H9 (cell line): ENCODE measurements around the gene SBF1. TPM values are rescaled to one million over a fixed set of nuclear protein-coding genes. Genes with fewer than 3 reads are reported as not detected.

Experiments used
- DNase-seq: peaks from one replicate; pipeline ENCODE4 v3.0.0-alpha.2; 2017
- H2AFZ ChIP-seq: one replicate; pipeline ENCODE4 v1.6.1; 2013; ENCODE audit warnings: mild to moderate bottlenecking, low read length, control low read depth, moderate library complexity
- H2AK5ac ChIP-seq: 2 replicates; pipeline ENCODE4 v1.6.1; 2013; ENCODE audit warnings: low read length, control low read depth, mixed read lengths; ENCODE audit not compliant: insufficient read length
- H2BK120ac ChIP-seq: one replicate; pipeline ENCODE4 v1.6.1; 2013; ENCODE audit warnings: low read depth, mild to moderate bottlenecking, low read length, control low read depth, inconsistent platforms; ENCODE audit not compliant: poor library complexity, severe bottlenecking
- H2BK12ac ChIP-seq: 2 replicates; pipeline ENCODE4 v1.6.1; 2013; ENCODE audit warnings: low read length, control low read depth, mixed read lengths, low read depth; ENCODE audit not compliant: insufficient read length
- H2BK15ac ChIP-seq: 2 replicates; pipeline ENCODE4 v1.6.1; 2013; ENCODE audit warnings: low read depth, low read length, control low read depth
- H2BK20ac ChIP-seq: one replicate; pipeline ENCODE4 v1.6.1; 2013; ENCODE audit warnings: low read depth, mild to moderate bottlenecking, low read length, control low read depth, inconsistent platforms; ENCODE audit not compliant: poor library complexity, severe bottlenecking
- H2BK5ac ChIP-seq: 2 replicates; pipeline ENCODE4 v1.6.1; 2013; ENCODE audit warnings: low read length, control low read depth, mixed read lengths; ENCODE audit not compliant: insufficient read length
- H3K14ac ChIP-seq: 2 replicates; pipeline ENCODE4 v1.6.1; 2013; ENCODE audit warnings: low read length, control low read depth; ENCODE audit not compliant: insufficient read depth
- H3K18ac ChIP-seq: 2 replicates; pipeline ENCODE4 v1.6.1; 2013; ENCODE audit warnings: low read depth, mild to moderate bottlenecking, mixed read lengths, low read length, control low read depth; ENCODE audit not compliant: insufficient read length
- H3K23ac ChIP-seq: 2 replicates; pipeline ENCODE4 v1.6.1; 2013; ENCODE audit warnings: low read length, control low read depth, mixed read lengths, low read depth; ENCODE audit not compliant: insufficient read length
- H3K23me2 ChIP-seq: 2 replicates; pipeline ENCODE4 v1.6.1; 2013; ENCODE audit warnings: low read depth, mild to moderate bottlenecking, mixed read lengths, low read length, control low read depth; ENCODE audit not compliant: insufficient read length, poor library complexity, severe bottlenecking
- H3K27ac ChIP-seq: 2 replicates; pipeline ENCODE4 v1.5.1; 2013; ENCODE audit warnings: low read length, control low read depth, mixed read lengths, low read depth; ENCODE audit not compliant: insufficient read length
- H3K27me3 ChIP-seq: 2 replicates; pipeline ENCODE4 v1.6.1; 2013; ENCODE audit warnings: low read length, control low read depth, inconsistent platforms; ENCODE audit not compliant: insufficient read depth
- H3K4ac ChIP-seq: 2 replicates; pipeline ENCODE4 v1.6.1; 2013; ENCODE audit warnings: low read depth, mild to moderate bottlenecking, control low read depth, inconsistent platforms, low read length, moderate library complexity
- H3K4me1 ChIP-seq: 2 replicates; pipeline ENCODE4 v1.6.1; 2013; ENCODE audit warnings: low read length, control low read depth, inconsistent platforms; ENCODE audit not compliant: insufficient read depth
- H3K4me2 ChIP-seq: 2 replicates; pipeline ENCODE4 v1.6.1; 2013; ENCODE audit warnings: low read length, control low read depth, mixed read lengths; ENCODE audit not compliant: insufficient read length, insufficient read depth
- H3K56ac ChIP-seq: 2 replicates; pipeline ENCODE4 v1.6.1; 2013; ENCODE audit warnings: low read depth, mild to moderate bottlenecking, mixed read lengths, low read length, control low read depth; ENCODE audit not compliant: insufficient read length
- H3K79me1 ChIP-seq: 2 replicates; pipeline ENCODE4 v1.6.1; 2013; ENCODE audit warnings: low read depth, mild to moderate bottlenecking, moderate library complexity, low read length, control low read depth, inconsistent platforms; ENCODE audit not compliant: insufficient read depth, poor library complexity, severe bottlenecking
- H3K79me2 ChIP-seq: 2 replicates; pipeline ENCODE4 v1.6.1; 2013; ENCODE audit warnings: low read length, control low read depth, inconsistent platforms; ENCODE audit not compliant: insufficient read depth
- H3K9ac ChIP-seq: 2 replicates; pipeline ENCODE4 v1.6.1; 2013; ENCODE audit warnings: low read length, control low read depth, mixed read lengths; ENCODE audit not compliant: insufficient read length; ENCODE audit errors: extremely low read depth
- H3K9me3 ChIP-seq: one replicate; pipeline ENCODE4 v1.6.1; 2013; ENCODE audit warnings: low read depth, low read length, inconsistent platforms; ENCODE audit not compliant: control insufficient read depth
- H3T11ph ChIP-seq: one replicate; pipeline ENCODE4 v1.6.1; 2013; ENCODE audit warnings: mild to moderate bottlenecking, low read length, control low read depth, inconsistent platforms
- H4K20me1 ChIP-seq: one replicate; pipeline ENCODE4 v1.6.1; 2013; ENCODE audit not compliant: control insufficient read depth, insufficient read length, insufficient read depth
- H4K5ac ChIP-seq: 2 replicates; pipeline ENCODE4 v1.6.1; 2013; ENCODE audit warnings: low read depth, mild to moderate bottlenecking, mixed read lengths, low read length, control low read depth; ENCODE audit not compliant: insufficient read length
- H4K8ac ChIP-seq: replicated peaks from 2 replicates; pipeline ENCODE4 v1.6.1; 2013; ENCODE audit warnings: low read length, control low read depth, mixed read lengths, low read depth; ENCODE audit not compliant: insufficient read length
- H4K91ac ChIP-seq: 2 replicates; pipeline ENCODE4 v1.6.1; 2013; ENCODE audit warnings: low read depth, mild to moderate bottlenecking, moderate library complexity, mixed read lengths, low read length, control low read depth; ENCODE audit not compliant: insufficient read length
- H3K27ac Mint-ChIP-seq, 3 experiments: 2 replicates in 2 of 3; 3 replicates in 1 of 3; pipeline ENCODE4 v1.8.0; 2020 to 2021; ENCODE audit warnings: mixed read lengths in 3 of 3, mild to moderate bottlenecking in 1 of 3, moderate library complexity in 1 of 3
- H3K27me3 Mint-ChIP-seq: 2 replicates; pipeline ENCODE4 v1.8.0; 2021; ENCODE audit warnings: low read depth, mild to moderate bottlenecking, moderate library complexity, mixed read lengths
- H3K36me3 Mint-ChIP-seq, 3 experiments: 2 replicates in 2 of 3; 3 replicates in 1 of 3; pipeline ENCODE4 v1.8.0; 2020 to 2021; ENCODE audit warnings: low read depth in 3 of 3, mixed read lengths in 3 of 3; ENCODE audit not compliant: insufficient read depth in 1 of 3
- H3K4me1 Mint-ChIP-seq, 2 experiments: 2 replicates each; pipeline ENCODE4 v1.8.0; 2020; ENCODE audit warnings: mixed read lengths in 2 of 2
- H3K4me3 Mint-ChIP-seq, 2 experiments: 2 replicates in 1 of 2; 3 replicates in 1 of 2; pipeline ENCODE4 v1.8.0; 2020 to 2021; ENCODE audit warnings: mild to moderate bottlenecking in 2 of 2, mixed read lengths in 2 of 2, moderate library complexity in 1 of 2
- H3K9me3 Mint-ChIP-seq, 2 experiments: 2 replicates in 1 of 2; 3 replicates in 1 of 2; pipeline ENCODE4 v1.8.0; 2020; ENCODE audit warnings: mild to moderate bottlenecking in 2 of 2, mixed read lengths in 2 of 2, moderate library complexity in 1 of 2
- WGBS: extraction: QIAGEN DNeasy Blood & Tissue Kit; methylation state at CpG from one replicate; pipeline ENCODE4 v1.1.7; 2013; ENCODE audit warnings: missing lambda C conversion rate, low lambda C conversion rate, mixed read lengths; ENCODE audit not compliant: insufficient read length; ENCODE audit errors: extremely low coverage; 5-methylcytosine and 5-hydroxymethylcytosine counted together
- total RNA-seq: library from RNA; stranded (reverse); gene quantifications from 2 replicates; pipeline ENCODE4 v1.2.1, GENCODE V29; 2021
- TF ChIP-seq, protein P1 (sequence below): fragments of 200-600 bp; sonication (generic); conservative IDR thresholded peaks from 3 replicates; pipeline ENCODE4 v1.8.0; 2021; ENCODE audit warnings: antibody characterized with exemption, mild to moderate bottlenecking

The SBF1 gene
- total RNA-seq, 1 experiment from 2014 or later: 69.8 TPM

- no peak overlapping the region for H3K23ac ChIP-seq
- H3K4me1 ChIP-seq: no peaks in the 10 kb centered on the region
- H2AK5ac ChIP-seq: no peak overlapping the region
- no peak overlapping the region for H2BK20ac ChIP-seq
- no peak overlapping the region for H2BK120ac ChIP-seq
- H3K27me3 ChIP-seq: no peaks in the 10 kb centered on the region
- no peak overlapping the region for H3K18ac ChIP-seq
- no peak overlapping the region for H2BK12ac ChIP-seq
- H2AFZ ChIP-seq: no peak overlapping the region
- no peaks in the 10 kb centered on the region for H3K23me2 ChIP-seq
- Mint-ChIP-seq H3K4me1 (peaks cover 0 to under 1% of the 10 kb centered on the region in 2 experiments; a peak in 1 of 4 replicates), H3K9me3 (no peaks in the 10 kb centered on the region), H3K27ac (no peak overlapping the region), H3K36me3 (peaks cover 23 to 74% (median 65%) of the 10 kb centered on the region in 3 experiments), H3K4me3 (no peak overlapping the region), H3K27me3 (no peaks in the 10 kb centered on the region)
- no peak overlapping the region for H3T11ph ChIP-seq
- peaks cover 6% of the 10 kb centered on the region for H3K79me1 ChIP-seq
- no peaks in the 10 kb centered on the region for H4K20me1 ChIP-seq
- no peak overlapping the region for H4K8ac ChIP-seq
- H2BK5ac ChIP-seq: no peak overlapping the region
- no peak overlapping the region for H2BK15ac ChIP-seq
- no peak overlapping the region for H4K91ac ChIP-seq
- no peak overlapping the region for H3K4me2 ChIP-seq
- no peak for DNase-seq
- WGBS: no CpG with 5 or more reads among the region's 24 CpGs
- no peak overlapping the region for H3K27ac ChIP-seq
- no peak overlapping the region for H3K9ac ChIP-seq
- H3K79me2 ChIP-seq: no peaks in the 10 kb centered on the region
- H3K56ac ChIP-seq: no peak overlapping the region
- no peak overlapping the region for H3K14ac ChIP-seq
- no peaks in the 10 kb centered on the region for H3K9me3 ChIP-seq
- no peak overlapping the region for H4K5ac ChIP-seq
- H3K4ac ChIP-seq: no peak overlapping the region
- TF ChIP-seq, protein P1, sequence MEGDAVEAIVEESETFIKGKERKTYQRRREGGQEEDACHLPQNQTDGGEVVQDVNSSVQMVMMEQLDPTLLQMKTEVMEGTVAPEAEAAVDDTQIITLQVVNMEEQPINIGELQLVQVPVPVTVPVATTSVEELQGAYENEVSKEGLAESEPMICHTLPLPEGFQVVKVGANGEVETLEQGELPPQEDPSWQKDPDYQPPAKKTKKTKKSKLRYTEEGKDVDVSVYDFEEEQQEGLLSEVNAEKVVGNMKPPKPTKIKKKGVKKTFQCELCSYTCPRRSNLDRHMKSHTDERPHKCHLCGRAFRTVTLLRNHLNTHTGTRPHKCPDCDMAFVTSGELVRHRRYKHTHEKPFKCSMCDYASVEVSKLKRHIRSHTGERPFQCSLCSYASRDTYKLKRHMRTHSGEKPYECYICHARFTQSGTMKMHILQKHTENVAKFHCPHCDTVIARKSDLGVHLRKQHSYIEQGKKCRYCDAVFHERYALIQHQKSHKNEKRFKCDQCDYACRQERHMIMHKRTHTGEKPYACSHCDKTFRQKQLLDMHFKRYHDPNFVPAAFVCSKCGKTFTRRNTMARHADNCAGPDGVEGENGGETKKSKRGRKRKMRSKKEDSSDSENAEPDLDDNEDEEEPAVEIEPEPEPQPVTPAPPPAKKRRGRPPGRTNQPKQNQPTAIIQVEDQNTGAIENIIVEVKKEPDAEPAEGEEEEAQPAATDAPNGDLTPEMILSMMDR: no peak
Observed at GRCh38 chr22:50464451-50464850, 10.4 kb downstream of the SBF1 start.
